Sigmoid colon (tissue), 4 donors: ENCODE measurements around the gene KIF26A.

ENCODE experiments used
- CTCF ChIP-seq, 4 experiments: fragments of 450-650 bp in 3 of 4; fragments of 200-600 bp in 1 of 4; IDR thresholded peaks; one replicate each; pipeline ENCODE4 v1.5.1; 2016 to 2019; ENCODE audit warnings: antibody characterized with exemption in 4 of 4, mild to moderate bottlenecking in 3 of 4, moderate library complexity in 2 of 4
- EP300 ChIP-seq, 4 donors: sonication (generic); formaldehyde crosslinking; IDR thresholded peaks; one replicate each; pipeline ENCODE4 v1.6.1; 2017; ENCODE audit warnings: antibody characterized with exemption in 4 of 4
- POLR2A ChIP-seq, 2 donors: fragments of 450-650 bp; IDR thresholded peaks; one replicate each; pipeline ENCODE4 v1.6.1; 2016; ENCODE audit warnings: antibody characterized with exemption in 2 of 2, mild to moderate bottlenecking in 2 of 2, moderate library complexity in 2 of 2
- POLR2AphosphoS5 ChIP-seq, 4 donors: sonication (generic); formaldehyde crosslinking; IDR thresholded peaks; one replicate each; pipeline ENCODE4 v1.6.1; 2017; ENCODE audit warnings: antibody characterized with exemption in 4 of 4

GRCh38 chr14:104151566-104152245, 13.3 kb downstream of the KIF26A start:
- TF ChIP-seq EP300 (IDR thresholded peaks at IDR 0.05) (no peak), POLR2A (IDR thresholded peaks at IDR 0.05) (no peak), POLR2AphosphoS5 (IDR thresholded peaks at IDR 0.05) (no peak), CTCF (IDR thresholded peaks at IDR 0.05) (no peak)
